IPS-11a (cell line): ENCODE data around the gene FOXS1.

Experiments
- H3K4me3 ChIP-seq: one replicate; pipeline ENCODE4 v1.5.1; 2013; ENCODE audit warnings: low read depth, low read length, control low read depth

The FOXS1 gene

DNA sequence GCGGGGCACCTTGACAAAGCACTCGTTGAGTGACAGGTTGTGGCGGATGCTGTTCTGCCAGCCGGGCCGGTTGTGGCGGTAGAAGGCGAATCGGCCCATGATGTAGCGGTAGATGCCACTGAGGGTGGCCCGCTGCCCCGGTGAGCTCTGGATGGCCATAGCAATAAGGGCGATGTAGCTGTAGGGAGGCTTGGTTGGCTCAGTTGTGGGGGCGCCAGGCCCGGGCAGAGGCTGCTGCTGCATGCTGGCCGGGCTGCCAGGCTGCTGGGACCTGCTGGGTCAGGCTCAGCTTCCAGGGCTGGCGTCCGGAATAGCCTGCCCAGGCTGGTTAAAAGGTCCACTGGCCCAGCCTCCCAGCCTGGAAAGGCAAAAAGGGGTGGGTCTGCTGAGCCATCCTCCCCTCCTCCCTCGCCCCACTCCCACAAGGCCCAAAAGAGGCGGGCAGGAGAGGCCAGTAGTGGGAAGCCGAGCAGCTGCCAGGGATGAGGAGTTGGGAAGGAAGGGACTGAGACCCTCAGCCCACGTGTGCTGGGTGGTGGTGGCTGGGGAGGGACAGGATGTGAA, at the start of gene FOXS1:
Gene FOXS1, minus strand, starts transcription at position 305 of the 564 bp plus-strand sequence. Its CDS starts 62 bp downstream, at position 243.
- H3K4me3 ChIP-seq = no peak within 1 kb of the TSS

DNA sequence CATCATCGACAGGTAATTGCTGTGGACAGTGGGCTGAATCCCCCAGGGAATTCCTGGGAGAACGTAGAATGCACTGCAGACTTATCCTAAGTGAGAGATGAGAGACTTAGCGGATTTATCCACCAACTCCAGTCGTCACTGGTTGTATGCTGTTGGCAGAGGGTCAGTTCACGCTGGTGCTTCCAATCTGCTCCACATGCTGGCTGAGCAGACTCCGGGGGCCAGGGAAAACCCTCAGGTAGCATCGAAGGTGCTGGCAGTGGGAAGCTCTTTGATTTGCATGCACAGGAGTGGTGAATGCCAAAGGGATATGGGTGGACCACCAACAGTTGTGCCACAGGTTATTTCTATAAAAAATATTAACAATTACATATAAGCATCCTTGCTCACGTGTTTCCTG, 45.2 kb upstream of the FOXS1 start:
- no peak overlapping the region for H3K4me3 ChIP-seq

DNA sequence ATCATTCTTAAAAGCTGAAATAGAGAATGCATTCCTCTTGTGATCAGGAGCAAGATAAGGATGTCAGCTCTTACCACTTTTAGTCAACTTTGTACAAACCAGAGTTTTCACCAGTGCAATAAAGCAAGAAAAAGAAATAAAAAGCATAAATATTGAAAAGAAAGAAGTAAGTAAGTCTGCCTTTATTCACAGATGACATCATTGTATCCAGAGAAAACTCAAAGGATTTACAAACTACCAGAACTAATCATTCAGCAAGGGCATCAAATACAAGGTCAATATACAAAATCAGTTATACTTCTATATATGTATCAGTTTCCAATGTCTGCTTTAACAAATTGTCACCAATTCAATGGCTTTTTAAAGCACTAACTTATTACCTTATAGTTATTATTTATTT, 38.4 kb upstream of the FOXS1 start:
- no peak overlapping the region for H3K4me3 ChIP-seq

DNA sequence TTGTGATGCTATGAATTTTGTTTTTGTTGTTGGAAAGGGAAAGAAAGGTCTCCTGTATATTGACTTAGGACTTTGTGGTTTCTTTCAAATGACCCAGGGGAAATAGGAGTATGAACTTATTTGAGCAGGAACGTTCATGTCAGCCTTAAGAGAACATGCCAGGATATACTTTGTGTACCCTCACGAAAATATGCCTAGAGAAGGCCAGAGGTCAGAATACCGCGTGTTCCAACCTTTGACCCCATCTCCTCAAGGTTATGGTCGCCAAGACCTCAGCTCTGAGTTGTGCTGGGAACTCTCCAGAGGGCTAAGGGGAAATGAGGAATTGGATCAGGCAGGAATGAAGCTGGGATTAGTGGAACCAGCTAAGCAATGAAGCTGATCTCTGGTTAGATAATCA, 36.5 kb upstream of the FOXS1 start:
- H3K4me3 ChIP-seq = no peak overlapping the region

DNA sequence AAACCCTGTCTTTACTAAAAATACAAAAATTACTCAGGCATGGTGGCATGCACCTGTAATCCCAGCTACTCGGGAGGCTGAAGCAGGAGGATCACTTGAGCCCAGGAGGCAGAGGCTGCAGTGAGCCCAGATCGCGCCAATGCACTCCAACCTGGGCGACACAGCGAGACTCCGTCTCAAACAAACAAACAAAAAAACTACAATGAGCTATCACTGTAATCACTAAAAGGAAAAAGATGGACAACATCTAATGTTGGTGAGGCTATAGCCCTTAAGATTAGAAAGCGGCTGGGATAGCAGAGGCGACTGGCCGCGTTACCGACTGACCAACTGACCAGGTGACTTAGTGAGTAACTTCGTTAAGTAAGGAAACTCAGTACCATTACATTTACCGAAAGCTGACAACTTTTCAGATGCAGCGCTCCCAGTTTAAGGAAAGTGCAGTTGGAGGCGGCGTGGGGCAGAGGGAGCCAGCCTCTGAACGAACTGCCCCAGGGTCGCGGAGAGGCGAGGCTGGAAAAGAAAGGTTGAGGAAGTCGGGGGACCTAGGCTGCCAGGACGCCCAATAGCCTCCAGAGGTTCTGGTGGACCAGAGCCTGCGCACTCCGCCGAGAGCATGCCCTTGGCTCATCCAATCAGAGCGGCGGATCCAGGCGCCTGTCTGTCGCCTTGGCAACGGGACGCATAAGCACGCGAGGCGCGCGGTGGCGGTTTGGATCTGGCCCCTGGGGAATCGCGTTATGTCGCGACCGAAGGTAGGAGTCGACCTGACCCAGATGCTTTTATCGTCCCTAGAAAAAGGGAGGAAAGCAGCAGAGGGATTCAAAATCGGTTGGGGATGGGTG, 34.0 kb upstream of the FOXS1 start:
- peak overlapping the region; percentile 36 for H3K4me3 ChIP-seq

DNA sequence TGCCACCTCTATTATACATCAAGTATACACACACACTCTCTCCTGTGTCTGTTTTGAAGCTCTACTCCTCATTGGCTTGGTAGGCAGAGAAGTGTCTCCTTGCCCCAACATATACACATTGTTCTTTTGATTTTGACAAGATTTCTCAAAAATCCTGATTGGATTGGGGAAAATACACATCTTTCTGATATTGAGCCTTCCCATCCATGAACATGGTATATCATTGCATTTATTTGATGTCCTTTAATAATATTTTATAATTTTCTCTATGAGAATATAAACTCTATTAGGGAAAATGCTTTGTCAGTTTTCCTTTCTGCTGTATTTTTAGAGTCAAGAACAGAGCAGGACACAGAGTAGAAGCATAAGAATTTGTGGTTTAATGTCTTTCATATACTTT, 32.3 kb upstream of the FOXS1 start:
- no peak overlapping the region for H3K4me3 ChIP-seq

DNA sequence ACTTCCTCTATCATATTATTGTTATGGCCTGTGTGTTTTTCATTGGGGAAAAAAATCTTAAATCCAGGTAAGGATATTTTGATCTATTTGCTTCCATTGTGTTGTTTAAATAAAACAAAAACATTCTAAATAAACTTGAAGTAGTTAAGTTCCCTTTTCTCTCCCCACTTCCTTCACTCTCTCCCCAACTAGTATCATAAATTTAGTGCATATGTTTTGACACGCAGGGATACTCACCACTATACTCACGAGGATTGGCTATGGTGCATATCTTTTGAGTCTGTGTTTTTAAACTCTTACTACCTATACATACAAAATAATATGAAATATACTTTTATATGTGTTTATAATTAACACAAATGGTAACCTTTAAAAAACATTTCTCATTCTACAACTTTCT, 30.3 kb upstream of the FOXS1 start:
- no peak overlapping the region for H3K4me3 ChIP-seq

DNA sequence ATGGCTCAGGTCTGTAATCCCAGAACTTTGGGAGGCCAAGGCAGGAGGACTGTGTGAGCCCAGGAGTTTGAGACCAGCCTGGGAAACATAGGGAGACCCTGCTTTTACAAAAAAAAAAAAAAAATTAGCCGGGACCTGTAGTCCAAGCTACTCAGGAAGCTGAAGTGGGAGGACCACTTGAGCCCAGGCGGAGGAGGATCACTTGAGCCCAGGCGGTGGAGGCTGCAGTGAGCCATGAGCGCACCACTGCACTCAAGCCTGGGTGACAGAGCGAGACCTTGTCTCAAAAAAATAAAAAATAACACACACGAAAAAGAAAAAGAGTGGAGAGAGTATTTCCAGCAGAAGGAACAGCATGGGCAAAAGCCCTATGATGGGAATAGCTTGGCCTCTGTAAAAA, 27.0 kb upstream of the FOXS1 start:
- H3K4me3 ChIP-seq = no peak overlapping the region

DNA sequence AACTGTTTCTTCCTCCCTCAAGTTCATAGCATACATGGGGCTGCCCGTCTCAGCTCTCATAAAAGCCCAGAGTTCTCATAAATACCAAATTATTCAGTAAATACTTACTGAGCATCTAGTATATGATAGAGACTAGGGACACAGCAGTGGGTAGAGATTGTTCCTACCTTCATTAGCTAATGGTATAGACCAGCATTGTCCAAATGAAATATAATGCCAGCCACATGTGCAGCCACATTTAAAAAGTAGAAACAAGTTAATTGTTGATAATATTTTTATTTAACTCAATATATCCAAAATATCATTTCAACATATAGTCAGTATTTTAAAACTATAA, 26.2 kb upstream of the FOXS1 start:
- no peak overlapping the region for H3K4me3 ChIP-seq

DNA sequence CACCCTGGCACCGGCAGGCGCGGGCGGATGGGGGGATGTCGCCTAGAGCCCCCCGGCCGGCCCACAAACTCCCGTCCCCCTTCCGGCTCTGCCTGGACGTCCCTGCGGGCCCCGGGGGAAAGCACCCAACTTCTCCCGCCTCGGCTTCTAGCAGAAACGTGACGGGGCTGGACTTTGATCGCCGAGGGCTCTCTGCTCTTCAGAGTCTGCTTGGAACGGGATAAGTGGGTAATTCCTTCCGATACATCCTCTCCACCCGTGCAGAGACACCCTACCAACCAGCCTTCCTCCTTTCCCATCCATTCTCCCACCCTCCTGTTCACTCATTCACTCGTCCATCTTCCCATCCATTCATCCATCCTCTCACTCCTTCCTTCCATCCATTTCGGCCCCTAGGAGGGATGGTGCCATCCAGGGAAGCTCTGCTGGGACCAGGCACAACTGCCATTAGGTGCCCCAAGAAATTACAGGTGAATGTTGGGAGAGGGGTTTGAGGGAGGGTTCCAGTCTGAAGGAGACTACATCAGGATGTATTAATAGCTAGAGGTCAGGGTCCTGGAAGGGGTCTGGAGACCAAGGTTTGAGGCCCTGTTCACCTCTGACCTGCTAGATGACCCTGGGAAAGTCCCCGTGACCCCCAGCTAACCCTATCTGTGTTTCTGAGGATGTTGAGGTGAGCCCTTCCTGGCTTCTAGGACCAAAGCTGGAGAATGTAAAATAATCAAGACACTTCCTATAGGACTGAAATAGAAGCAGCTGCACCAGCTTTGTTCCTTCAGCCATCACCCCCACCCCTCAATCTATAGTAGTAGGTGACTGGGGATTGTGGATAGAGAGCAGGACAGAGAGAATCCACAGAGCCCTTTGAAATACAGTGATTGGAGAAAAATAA, 25.6 kb upstream of the FOXS1 start:
- peak overlapping the region; percentile 65 for H3K4me3 ChIP-seq

DNA sequence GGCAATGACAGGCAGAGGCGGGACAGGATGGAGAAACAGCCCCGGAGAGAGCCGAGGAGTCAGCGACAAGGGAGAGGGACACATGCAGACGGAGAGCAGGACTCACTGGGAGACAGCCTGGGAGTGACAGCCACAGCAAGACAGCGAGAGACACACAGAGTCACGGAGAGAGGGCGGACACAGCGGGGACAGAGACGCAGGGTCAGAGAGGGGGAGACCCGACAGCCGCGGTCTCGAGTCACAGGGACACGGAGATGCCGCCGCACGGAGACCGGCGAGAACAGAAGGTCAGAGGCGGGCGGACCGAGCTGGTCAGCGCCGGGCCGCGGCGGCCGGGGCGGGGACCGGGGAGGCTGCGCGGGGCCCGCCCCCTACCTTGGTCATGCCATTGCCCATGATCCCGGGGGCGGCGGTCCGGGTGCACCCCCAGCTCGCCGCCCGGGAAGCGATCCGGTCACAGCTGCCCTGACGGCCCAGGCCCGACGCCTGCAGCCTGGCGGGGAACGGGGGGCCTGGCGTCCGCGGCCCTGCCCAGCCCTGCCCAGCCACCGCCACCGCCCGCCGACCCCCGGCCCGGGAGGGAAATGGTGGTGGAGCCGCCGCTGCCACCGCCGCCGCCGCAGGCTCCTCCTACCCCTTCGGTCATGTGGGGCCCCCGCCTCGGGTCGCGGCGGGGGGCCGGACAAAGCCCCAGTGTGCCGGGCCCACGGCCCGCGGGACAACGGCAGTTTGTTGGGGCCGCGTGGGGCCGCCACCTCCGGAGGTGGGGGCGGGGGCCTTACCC, 24.7 kb upstream of the FOXS1 start, which contains the start of the genes DUSP15 and TTLL9:
Gene DUSP15, minus strand, starts transcription at position 586 of the 784 bp plus-strand sequence. Its CDS starts 190 bp downstream, at position 396.
Gene TTLL9, plus strand, starts transcription at position 693 of the 784 bp plus-strand sequence. CDS start 493 bp downstream, outside the sequence.
- H3K4me3 ChIP-seq = peak within 1 kb of the TSS; percentile 65

DNA sequence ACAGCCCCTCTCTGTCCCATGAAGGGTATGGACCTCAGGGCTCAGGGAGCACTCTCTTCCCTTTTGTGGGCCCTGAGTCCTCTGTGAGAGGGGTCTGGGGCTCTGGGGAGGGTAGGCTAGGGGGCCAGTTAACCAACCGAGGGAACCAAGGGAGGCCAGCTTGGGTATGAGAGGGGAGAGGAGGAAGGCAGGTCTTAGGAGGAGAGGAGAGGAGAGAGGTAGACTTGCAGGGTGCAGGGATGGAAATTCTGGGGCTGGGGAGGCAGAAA, 24.2 kb upstream of the FOXS1 start:
- peak overlapping the region; percentile 65 for H3K4me3 ChIP-seq

DNA sequence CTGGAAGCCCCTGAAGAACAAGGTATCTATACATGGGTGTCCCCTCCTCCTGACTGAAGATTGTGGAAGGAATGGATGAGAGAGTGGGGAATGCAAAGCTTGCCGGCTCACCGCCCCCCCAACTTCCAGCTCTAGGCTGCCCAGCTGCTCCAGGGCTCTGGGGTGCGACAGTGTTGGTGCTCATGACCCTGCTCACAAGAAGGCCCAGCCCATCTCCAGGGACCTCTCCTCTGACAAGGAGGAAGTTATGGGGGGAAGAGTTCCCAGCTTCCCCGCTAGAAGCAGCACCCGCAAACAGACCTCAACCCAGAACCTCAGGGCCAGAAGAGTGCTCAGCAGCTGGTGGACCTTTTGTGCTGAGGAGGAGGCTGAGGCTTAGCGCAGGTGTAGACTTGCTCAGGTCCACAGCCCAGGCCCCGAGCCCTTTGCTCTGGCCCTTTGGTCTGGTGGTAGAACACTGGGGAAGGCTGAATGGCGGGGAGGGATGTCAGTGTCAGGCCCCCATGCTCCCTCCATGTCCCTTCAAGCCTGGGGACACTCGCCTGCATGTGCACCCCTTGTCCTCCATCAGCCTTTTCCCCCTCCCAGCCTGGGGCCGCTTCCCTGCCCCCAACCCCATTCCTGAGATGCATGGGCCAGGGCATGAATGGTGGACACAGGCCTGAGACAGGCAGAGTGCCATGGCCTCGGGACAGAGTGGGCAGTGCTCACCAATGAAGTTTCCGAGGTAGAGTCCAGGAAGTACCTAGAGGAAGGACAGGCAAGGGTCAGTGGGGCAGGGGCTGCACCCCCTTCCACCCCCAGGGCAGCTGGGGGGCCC, 23.7 kb upstream of the FOXS1 start:
- H3K4me3 ChIP-seq = no peak overlapping the region

DNA sequence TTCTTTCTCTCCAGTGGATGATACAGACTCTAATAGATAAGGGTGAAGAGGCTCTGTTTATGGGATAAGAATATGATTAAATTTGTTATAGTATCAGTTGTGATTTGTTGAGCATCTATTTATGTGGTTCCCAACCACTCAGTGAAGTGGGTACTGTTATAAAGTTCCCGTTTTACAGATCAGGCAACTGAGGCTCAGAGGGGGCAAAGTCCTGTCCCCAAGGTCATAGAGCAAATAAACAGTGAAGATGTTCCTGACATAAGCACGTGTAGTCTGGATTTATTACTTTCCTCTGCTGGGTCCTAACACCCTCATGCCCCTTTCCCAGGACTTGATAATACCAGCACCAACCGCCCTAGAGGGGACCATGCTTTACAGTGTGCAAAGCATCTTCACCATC, 20.8 kb upstream of the FOXS1 start:
- H3K4me3 ChIP-seq = no peak overlapping the region

DNA sequence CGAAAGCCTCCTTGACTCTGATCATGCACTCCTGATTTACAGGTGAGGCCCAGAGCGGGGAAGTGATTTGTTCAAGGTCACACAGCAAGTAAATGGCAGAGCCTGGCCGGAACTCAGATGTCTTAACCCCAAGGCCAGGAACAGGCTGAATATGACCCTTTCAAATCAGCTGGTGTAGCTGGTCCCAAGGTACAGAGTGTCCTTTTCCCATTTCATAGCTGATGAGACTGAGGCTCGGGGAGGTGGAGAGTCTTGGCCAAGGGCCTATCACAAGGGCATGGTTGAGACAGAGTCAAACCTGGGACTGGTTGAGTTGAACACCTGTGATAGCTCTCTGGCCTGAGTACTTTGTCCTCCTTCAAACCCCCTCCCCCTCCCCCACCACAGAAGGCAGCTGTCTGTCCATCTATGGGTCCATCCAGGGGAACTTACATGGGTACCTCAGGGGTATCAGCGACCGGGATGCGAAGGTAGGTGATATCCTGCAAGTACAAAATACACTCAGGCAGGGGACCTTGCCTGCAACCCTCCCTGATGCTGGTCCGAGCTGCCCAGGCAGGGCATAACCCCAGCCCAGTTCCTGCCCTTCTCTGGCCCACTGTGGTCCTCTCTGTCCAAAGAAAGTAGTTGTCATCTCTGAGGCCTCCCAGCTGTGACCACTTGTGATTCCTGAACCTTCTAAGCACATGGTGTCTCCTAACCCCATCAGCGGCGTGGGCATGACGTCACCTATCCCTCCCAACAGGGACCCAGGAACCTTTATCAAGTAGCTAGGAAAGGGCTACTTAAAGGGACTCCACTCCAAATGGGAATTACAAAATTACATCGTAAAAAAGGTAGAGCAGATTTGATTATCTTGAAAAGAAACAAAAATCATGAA, 19.4 kb upstream of the FOXS1 start:
- no peak overlapping the region for H3K4me3 ChIP-seq

DNA sequence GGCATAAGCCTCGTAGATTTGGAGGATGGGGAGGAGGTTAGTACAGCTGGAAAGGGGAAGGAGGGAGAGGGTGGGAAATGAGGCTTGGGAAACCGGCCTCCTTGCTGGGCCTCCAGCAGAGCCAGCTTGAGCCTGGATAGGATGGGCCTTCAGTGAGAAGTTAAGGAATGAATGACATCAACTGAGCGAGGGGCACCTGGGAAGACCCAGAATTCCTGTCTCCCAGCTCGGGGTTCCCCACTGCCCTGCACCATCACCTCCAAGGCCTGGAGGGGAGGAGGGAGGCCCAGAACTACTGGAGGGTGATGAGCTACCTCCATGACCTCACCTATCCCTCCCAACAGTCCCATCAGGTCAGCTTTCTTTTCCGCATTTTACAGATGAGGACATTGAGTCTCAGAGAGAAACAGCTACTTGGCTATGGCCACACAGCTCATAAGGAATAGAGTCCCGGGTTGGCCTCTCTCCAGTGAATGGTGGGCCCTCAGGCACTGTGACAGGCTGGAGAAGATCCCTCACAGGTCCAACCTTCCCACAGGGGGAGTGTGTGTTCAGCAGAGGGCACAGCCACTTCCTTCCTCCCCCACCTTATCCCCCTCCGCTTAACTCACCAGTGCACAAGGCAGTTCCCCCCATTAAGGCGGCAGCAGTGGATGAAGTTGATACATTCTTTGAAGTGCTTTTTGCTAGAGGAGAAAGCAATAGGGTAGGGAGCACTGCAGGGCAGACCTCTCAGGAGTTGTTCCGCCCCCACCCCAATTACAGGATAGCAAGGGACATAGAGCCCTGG, 18.1 kb upstream of the FOXS1 start:
- H3K4me3 ChIP-seq = no peak overlapping the region

DNA sequence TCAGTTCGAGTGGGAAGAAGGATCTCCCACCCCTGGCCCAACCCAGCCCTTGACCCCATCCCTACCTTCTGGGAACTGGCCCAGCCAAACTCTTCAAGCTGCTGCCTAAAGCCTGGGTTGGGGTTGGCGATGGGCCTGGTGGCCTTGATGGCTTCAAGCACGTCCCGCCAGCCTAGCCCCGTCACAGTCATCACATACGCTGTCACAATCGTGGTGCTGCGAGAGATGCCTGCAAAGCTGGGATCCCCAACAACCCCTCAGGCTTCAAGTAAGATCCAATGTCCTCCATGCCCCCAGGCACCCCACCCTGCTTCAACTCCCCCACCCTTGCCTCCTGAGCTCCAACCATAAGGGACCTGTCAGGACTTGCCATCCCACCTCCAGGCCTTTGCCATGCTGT, 17.1 kb upstream of the FOXS1 start:
- H3K4me3 ChIP-seq = no peak overlapping the region

DNA sequence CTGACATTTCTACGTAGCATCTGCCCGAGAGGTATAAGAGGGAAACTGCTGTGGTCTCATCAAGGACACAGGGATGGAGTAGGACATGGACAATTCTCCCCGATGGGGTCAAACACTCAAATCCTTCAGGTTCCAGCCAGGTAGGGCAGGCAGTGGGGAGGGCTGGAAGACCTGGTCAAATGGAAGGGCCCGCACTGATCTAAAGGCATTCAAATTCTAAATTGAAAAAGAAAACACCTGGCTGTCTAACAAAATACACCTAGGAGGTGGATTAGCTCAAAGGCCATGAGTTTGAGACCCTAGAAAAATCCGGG, 16.7 kb upstream of the FOXS1 start:
- peak overlapping the region; percentile 69 for H3K4me3 ChIP-seq
